ENCODE measurements around the gene LIPH.
"Not testable (repeated sequence)": the region's sequence is repeated elsewhere in the genome, so short reads cannot be mapped to it uniquely, and the experiment has no call there.

LIPH gene

GRCh38 chr3:185584686-185585085, 32.3 kb upstream of the LIPH start:
- no peak for DNase-seq (ENCODE audit: low read depth)
- no peak for TF ChIP-seq CTCF (IDR thresholded peaks at IDR 0.05; ENCODE audit: control insufficient read depth, insufficient read depth, low read depth, low read length, missing control alignments)
- H3K4me3 ChIP-seq (ENCODE audit: control insufficient read depth, low read depth, low read length) = no peak overlapping the region

GRCh38 chr3:185583925-185584324, 31.5 kb upstream of the LIPH start:
- H3K4me3 ChIP-seq (ENCODE audit: control insufficient read depth, low read depth, low read length) = no peak overlapping the region
- DNase-seq (ENCODE audit: low read depth) = no peak
- no peak for TF ChIP-seq CTCF (IDR thresholded peaks at IDR 0.05; ENCODE audit: control insufficient read depth, insufficient read depth, low read depth, low read length, missing control alignments)

- DNase-seq (ENCODE audit: low read depth) = no peak
- H3K4me3 ChIP-seq (ENCODE audit: control insufficient read depth, low read depth, low read length) = no peak overlapping the region
- no peak for TF ChIP-seq CTCF (IDR thresholded peaks at IDR 0.05; ENCODE audit: control insufficient read depth, insufficient read depth, low read depth, low read length, missing control alignments)
Measured at GRCh38 chr3:185582871-185583270, 30.5 kb upstream of the LIPH start.

- no peak overlapping the region for H3K4me3 ChIP-seq (ENCODE audit: control insufficient read depth, low read depth, low read length)
- no peak for TF ChIP-seq CTCF (IDR thresholded peaks at IDR 0.05; ENCODE audit: control insufficient read depth, insufficient read depth, low read depth, low read length, missing control alignments)
- no peak for DNase-seq (ENCODE audit: low read depth)
Measured at GRCh38 chr3:185582236-185582635, 29.8 kb upstream of the LIPH start.

- DNase-seq (ENCODE audit: low read depth); H3K4me3 ChIP-seq (ENCODE audit: control insufficient read depth, low read depth, low read length): not testable (repeated sequence)
- TF ChIP-seq CTCF (IDR thresholded peaks at IDR 0.05; ENCODE audit: control insufficient read depth, insufficient read depth, low read depth, low read length, missing control alignments) = peak; percentile 48
Measured at GRCh38 chr3:185575108-185575869, 22.9 kb upstream of the LIPH start.

GRCh38 chr3:185572183-185572582, 19.8 kb upstream of the LIPH start:
- TF ChIP-seq CTCF (IDR thresholded peaks at IDR 0.05; ENCODE audit: control insufficient read depth, insufficient read depth, low read depth, low read length, missing control alignments) = no peak
- H3K4me3 ChIP-seq (ENCODE audit: control insufficient read depth, low read depth, low read length) = no peak overlapping the region
- DNase-seq (ENCODE audit: low read depth) = no peak

All from AG09309 (cell line).